GM21723 (cell line): Measurements from ENCODE around the gene MTCH2.
"Not testable (repeated sequence)": the region's sequence is repeated elsewhere in the genome, so short reads cannot be mapped to it uniquely, and the experiment has no call there.

Source experiments
- ATAC-seq: cut with Tn5 transposase; IDR thresholded peaks from one replicate; pipeline ENCODE4 v1.9.1; 2021; ENCODE audit warnings: mild to moderate bottlenecking, moderate library complexity; ENCODE audit not compliant: unreplicated experiment

The MTCH2 gene

GRCh38 chr11:47640506-47640905 lies 1.9 kb downstream of the MTCH2 start:
- ATAC-seq, result not testable (repeated sequence)

GRCh38 chr11:47636331-47636730 lies 6.0 kb downstream of the MTCH2 start:
- ATAC-seq, result not testable (repeated sequence)

GRCh38 chr11:47631473-47631872 lies 10.9 kb downstream of the MTCH2 start:
- ATAC-seq, result no peak

- ATAC-seq, result no peak
Measured at GRCh38 chr11:47628026-47628425, 14.3 kb downstream of the MTCH2 start.

- ATAC-seq, result no peak
Measured at GRCh38 chr11:47626234-47626633, 16.1 kb downstream of the MTCH2 start.

GRCh38 chr11:47620836-47621378 lies 21.5 kb downstream of the MTCH2 start:
- ATAC-seq, result no peak

- ATAC-seq, result no peak
Measured at GRCh38 chr11:47617417-47617809, 24.9 kb downstream of the MTCH2 start.

GRCh38 chr11:47616726-47617416 lies 25.5 kb downstream of the MTCH2 start:
- ATAC-seq, result no peak

- ATAC-seq, result no peak
Measured at GRCh38 chr11:47615249-47615648, 27.1 kb downstream of the MTCH2 start.

GRCh38 chr11:47611348-47611794 lies 31.0 kb downstream of the MTCH2 start:
- ATAC-seq, result peak; percentile 85

- no peak for ATAC-seq
Measured at GRCh38 chr11:47609675-47610074, 32.7 kb downstream of the MTCH2 start.

- ATAC-seq, result no peak
Measured at GRCh38 chr11:47607380-47607779, 35.0 kb downstream of the MTCH2 start.

- ATAC-seq, result no peak
Measured at GRCh38 chr11:47606731-47607130, 35.6 kb downstream of the MTCH2 start.

GRCh38 chr11:47605921-47606320 lies 36.4 kb downstream of the MTCH2 start:
- no peak for ATAC-seq

GRCh38 chr11:47603295-47603694 lies 39.1 kb downstream of the MTCH2 start:
- no peak for ATAC-seq

- no peak for ATAC-seq
Measured at GRCh38 chr11:47599902-47600301, 42.5 kb downstream of the MTCH2 start.

- ATAC-seq, result no peak
Measured at GRCh38 chr11:47595967-47596366, 46.4 kb downstream of the MTCH2 start.

- ATAC-seq, result no peak
Measured at GRCh38 chr11:47595029-47595428, 47.3 kb downstream of the MTCH2 start.

GRCh38 chr11:47593934-47594855 lies 48.2 kb downstream of the MTCH2 start, which contains the start of gene C1QTNF4:
Gene C1QTNF4, minus strand, starts transcription at chr11:47594411. Its CDS starts 3,601 bp downstream, at chr11:47590810.
- no peak for ATAC-seq

- ATAC-seq, result no peak
Measured at GRCh38 chr11:47593492-47593933, 48.8 kb downstream of the MTCH2 start.

GRCh38 chr11:47592970-47593369 lies 49.4 kb downstream of the MTCH2 start:
- ATAC-seq, result no peak
